Fibroblast of lung (primary cell): Measurements from ENCODE around the gene PTPN14. TPM values are rescaled to one million over a fixed set of nuclear protein-coding genes. Genes with fewer than 3 reads are reported as not detected.
A peak's percentile ranks its signal among the peaks of the same experiment; 100 is the strongest.
"Not testable (repeated sequence)": the region's sequence is repeated elsewhere in the genome, so short reads cannot be mapped to it uniquely, and the experiment has no call there.

Experiments used
- DNase-seq, 2 donors: peaks; one replicate each; pipeline versions ENCODE4 v3.0.0 to v3.0.0-alpha.2; 2010; ENCODE audit warnings: low read depth in 2 of 2
- H2AFZ ChIP-seq: 2 replicates; pipeline ENCODE4 v1.5.1; 2012; ENCODE audit warnings: low read length, control low read depth, inconsistent platforms
- H3K27ac ChIP-seq: 2 replicates; pipeline ENCODE4 v1.5.1; 2011; ENCODE audit warnings: low read length, control low read depth; ENCODE audit not compliant: insufficient read depth
- H3K27me3 ChIP-seq: 2 replicates; pipeline ENCODE4 v1.5.1; 2011; ENCODE audit warnings: mild to moderate bottlenecking, low read length; ENCODE audit not compliant: control insufficient read depth, insufficient read depth
- H3K36me3 ChIP-seq: 2 replicates; pipeline ENCODE4 v1.5.1; 2011; ENCODE audit warnings: low read length; ENCODE audit not compliant: control insufficient read depth, insufficient read depth
- H3K4me1 ChIP-seq: 2 replicates; pipeline ENCODE4 v1.5.1; 2011; ENCODE audit warnings: low read length; ENCODE audit not compliant: control insufficient read depth, insufficient read depth; ENCODE audit errors: extremely low read depth
- H3K4me2 ChIP-seq: 2 replicates; pipeline ENCODE4 v1.5.1; 2011; ENCODE audit warnings: low read length, control low read depth; ENCODE audit not compliant: insufficient read depth; ENCODE audit errors: extremely low read depth
- H3K4me3 ChIP-seq, 4 experiments: fragments of 200-600 bp in 1 of 4; sonication (generic) in 1 of 4; replicated peaks in 1 of 4; 2 replicates each; pipeline ENCODE4 v1.5.1; 2011 to 2016; ENCODE audit warnings: low read length in 4 of 4, low read depth in 3 of 4, mild to moderate bottlenecking in 3 of 4, control low read depth in 2 of 4, inconsistent platforms in 1 of 4, mixed read lengths in 1 of 4; ENCODE audit not compliant: insufficient read depth in 1 of 4; ENCODE audit errors: control extremely low read depth in 1 of 4
- H3K79me2 ChIP-seq: 2 replicates; pipeline ENCODE4 v1.5.1; 2012; ENCODE audit warnings: mild to moderate bottlenecking, low read length, inconsistent platforms; ENCODE audit not compliant: control insufficient read depth, insufficient read depth
- H3K9ac ChIP-seq: 2 replicates; pipeline ENCODE4 v1.5.1; 2011; ENCODE audit warnings: mild to moderate bottlenecking, low read length, control low read depth; ENCODE audit not compliant: insufficient read depth
- H3K9me3 ChIP-seq: 2 replicates; pipeline ENCODE4 v1.5.1; 2012; ENCODE audit warnings: low read depth, low read length; ENCODE audit not compliant: control insufficient read depth, insufficient read depth
- H4K20me1 ChIP-seq: 2 replicates; pipeline ENCODE4 v1.5.1; 2011; ENCODE audit warnings: low read length; ENCODE audit not compliant: control insufficient read depth, insufficient read depth; ENCODE audit errors: extremely low read depth
- CTCF ChIP-seq, 2 donors: IDR thresholded peaks in 1 of 2; conservative IDR thresholded peaks in 1 of 2; 1 replicate in 1 of 2; 2 replicates in 1 of 2; pipeline ENCODE4 v1.5.1; 2011 to 2012; ENCODE audit warnings: low read length in 2 of 2, control low read depth in 1 of 2, inconsistent platforms in 1 of 2, low read depth in 1 of 2, mild to moderate bottlenecking in 1 of 2
- EZH2 ChIP-seq: IDR thresholded peaks from 2 replicates; pipeline ENCODE4 v1.5.1; 2012; ENCODE audit warnings: low read length, control low read depth, mild to moderate bottlenecking; ENCODE audit errors: missing control alignments
- polyA plus RNA-seq, 2 donors: library from polyadenylated mRNA; depleted of rRNA in 1 of 2; stranded (reverse) in 1 of 2; unstranded in 1 of 2; fragments of >200 nt; gene quantifications; 2 replicates each; pipeline ENCODE4 v1.2.1, GENCODE V29; 2011 to 2012; ENCODE audit warnings: missing spikeins in 1 of 2
- total RNA-seq: library from RNA; depleted of rRNA; stranded (reverse); fragments of >200 nt; gene quantifications from 2 replicates; pipeline ENCODE4 v1.2.1, GENCODE V29; 2014

The PTPN14 gene
- total and polyA plus RNA-seq, 2 donors (not counting 1 experiment from before 2014, with no cell fraction given), result 38.7 to 56.1 TPM

- no peak overlapping the region for H3K4me2 ChIP-seq
- no peaks in the 10 kb centered on the region for H3K27me3 ChIP-seq
- no peak overlapping the region for H3K9ac ChIP-seq
- peaks cover 55% of the 10 kb centered on the region for H3K79me2 ChIP-seq
- H4K20me1 ChIP-seq, result peaks cover 2% of the 10 kb centered on the region
- TF ChIP-seq EZH2, result no peak
- no peak for TF ChIP-seq CTCF (conservative IDR thresholded peaks at IDR 0.05 in 1 of 2, IDR thresholded peaks at IDR 0.05 in 1 of 2; ENCODE audit: low read depth in 1 of 2, low read length in 2 of 2)
- H3K9me3 ChIP-seq, result no peaks in the 10 kb centered on the region
- DNase-seq, result no peak
- no peaks in the 10 kb centered on the region for H3K36me3 ChIP-seq
- H2AFZ ChIP-seq, result no peak overlapping the region
- no peaks in the 10 kb centered on the region for H3K4me1 ChIP-seq
- no peak overlapping the region for H3K27ac ChIP-seq
- no peak overlapping the region for H3K4me3 ChIP-seq
These were observed 66.3 kb downstream of the PTPN14 start for GRCh38 chr1:214485151-214485550.

GRCh38 chr1:214483180-214483579 is 68.2 kb downstream of the PTPN14 start:
- H3K4me2 ChIP-seq, DNase-seq, H3K27me3 ChIP-seq, H2AFZ ChIP-seq, H3K9ac ChIP-seq, H3K36me3 ChIP-seq, H3K9me3 ChIP-seq, H3K4me3 ChIP-seq, H3K27ac ChIP-seq, H4K20me1 ChIP-seq, H3K4me1 ChIP-seq: not testable (repeated sequence)
- peaks cover 45% of the 10 kb centered on the region for H3K79me2 ChIP-seq

GRCh38 chr1:214481983-214482634 is 69.3 kb downstream of the PTPN14 start:
- not testable (repeated sequence) for H3K4me3 ChIP-seq, H3K27me3 ChIP-seq, H3K36me3 ChIP-seq, H3K27ac ChIP-seq, H3K9ac ChIP-seq, DNase-seq, H4K20me1 ChIP-seq, H3K9me3 ChIP-seq, H2AFZ ChIP-seq, H3K4me1 ChIP-seq, H3K4me2 ChIP-seq
- H3K79me2 ChIP-seq, result peaks cover 43% of the 10 kb centered on the region

GRCh38 chr1:214476986-214477870 is 74.2 kb downstream of the PTPN14 start:
- no peak overlapping the region for H3K4me2 ChIP-seq
- peak; percentile 70 to 99 for DNase-seq
- peak overlapping the region; percentile 59 for H3K27ac ChIP-seq
- TF ChIP-seq CTCF (conservative IDR thresholded peaks at IDR 0.05 in 1 of 2, IDR thresholded peaks at IDR 0.05 in 1 of 2; ENCODE audit: low read depth in 1 of 2, low read length in 2 of 2) (no peak), EZH2 (no peak)
- no peak overlapping the region for H3K4me3 ChIP-seq
- no peaks in the 10 kb centered on the region for H3K36me3 ChIP-seq
- no peaks in the 10 kb centered on the region for H3K27me3 ChIP-seq
- no peak overlapping the region for H2AFZ ChIP-seq
- H3K79me2 ChIP-seq, result peaks cover 74% of the 10 kb centered on the region
- no peak overlapping the region for H3K9ac ChIP-seq
- H4K20me1 ChIP-seq, result no peaks in the 10 kb centered on the region
- no peaks in the 10 kb centered on the region for H3K9me3 ChIP-seq
- H3K4me1 ChIP-seq, result peaks cover 14% of the 10 kb centered on the region
